Upper lobe of left lung (tissue), 4 donors: ENCODE measurements around the gene LRTM2.

ENCODE experiments used
- CTCF ChIP-seq, 6 experiments: fragments of 450-650 bp in 4 of 6; fragments of 200-600 bp in 2 of 6; sonication (generic) in 2 of 6; IDR thresholded peaks; one replicate each; pipeline ENCODE4 v1.5.1; 2016 to 2019; ENCODE audit warnings: antibody characterized with exemption in 6 of 6
- EP300 ChIP-seq, 4 donors: sonication (generic); formaldehyde crosslinking; IDR thresholded peaks; one replicate each; pipeline ENCODE4 v1.5.1; 2017; ENCODE audit warnings: antibody characterized with exemption in 4 of 4, control low read depth in 2 of 4
- POLR2A ChIP-seq, 4 donors: fragments of 450-650 bp; IDR thresholded peaks; one replicate each; pipeline ENCODE4 v1.5.1; 2016 to 2017; ENCODE audit warnings: antibody characterized with exemption in 4 of 4, mild to moderate bottlenecking in 2 of 4

GRCh38 chr12:1777798-1778197, 42.6 kb upstream of the LRTM2 start:
- TF ChIP-seq POLR2A (IDR thresholded peaks at IDR 0.05) (no peak), CTCF (IDR thresholded peaks at IDR 0.05) (no peak), EP300 (IDR thresholded peaks at IDR 0.05) (no peak)
